AG04449 (cell line): ENCODE results near the gene NPFFR2.

Experiments
- CTCF ChIA-PET: fragments of 350-600 bp; formaldehyde crosslinking; extraction: SDS; loops from one replicate; lab custom pipeline; 2021; ENCODE audit warnings: antibody characterized with exemption; lab: Yijun Ruan, JAX
- POLR2A ChIA-PET: fragments of 400-600, 350-600 bp; formaldehyde crosslinking; extraction: SDS; loops from one replicate; lab custom pipeline; 2020; ENCODE audit warnings: antibody characterized with exemption, inconsistent platforms; lab: Yijun Ruan, JAX
- DNase-seq: peaks from one replicate; pipeline ENCODE4 v3.0.0-alpha.2; 2010; ENCODE audit warnings: low read depth, low spot score
- H3K4me3 ChIP-seq: 2 replicates; pipeline ENCODE4 v1.5.1; 2011; ENCODE audit warnings: low read depth, mild to moderate bottlenecking, control low read depth, low read length
- TF ChIP-seq, protein P1 (sequence below): IDR thresholded peaks from one replicate; pipeline ENCODE4 v1.5.1; 2011; ENCODE audit warnings: mild to moderate bottlenecking, moderate library complexity, low read length, control low read depth, inconsistent platforms; ENCODE audit not compliant: insufficient read depth; ENCODE audit errors: missing control alignments

The NPFFR2 gene

GRCh38 chr4:72169861-72170260, 138.1 kb downstream of the NPFFR2 start:
- POLR2A ChIA-PET, result no interaction called here
- CTCF ChIA-PET, result no interaction called here

DNA sequence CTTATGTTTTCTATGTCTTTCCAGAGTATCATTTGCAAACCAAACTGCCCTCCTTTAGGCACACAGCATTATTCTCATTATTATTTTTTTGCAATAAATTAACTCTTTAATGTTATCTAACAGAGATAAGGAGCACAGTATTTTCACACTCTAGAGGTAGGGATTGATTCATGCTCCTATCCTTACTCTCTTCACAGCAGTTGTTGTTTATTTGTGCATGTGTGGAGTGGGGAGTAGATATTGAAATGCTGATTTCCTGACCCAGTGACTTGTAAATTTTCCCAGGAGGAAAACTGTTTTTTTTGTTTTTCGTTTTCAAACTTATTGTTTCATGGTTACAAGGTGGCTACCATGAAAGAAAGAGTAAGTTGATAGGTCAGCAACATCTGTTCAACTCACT, 140.0 kb downstream of the NPFFR2 start:
- TF ChIP-seq, protein P1, sequence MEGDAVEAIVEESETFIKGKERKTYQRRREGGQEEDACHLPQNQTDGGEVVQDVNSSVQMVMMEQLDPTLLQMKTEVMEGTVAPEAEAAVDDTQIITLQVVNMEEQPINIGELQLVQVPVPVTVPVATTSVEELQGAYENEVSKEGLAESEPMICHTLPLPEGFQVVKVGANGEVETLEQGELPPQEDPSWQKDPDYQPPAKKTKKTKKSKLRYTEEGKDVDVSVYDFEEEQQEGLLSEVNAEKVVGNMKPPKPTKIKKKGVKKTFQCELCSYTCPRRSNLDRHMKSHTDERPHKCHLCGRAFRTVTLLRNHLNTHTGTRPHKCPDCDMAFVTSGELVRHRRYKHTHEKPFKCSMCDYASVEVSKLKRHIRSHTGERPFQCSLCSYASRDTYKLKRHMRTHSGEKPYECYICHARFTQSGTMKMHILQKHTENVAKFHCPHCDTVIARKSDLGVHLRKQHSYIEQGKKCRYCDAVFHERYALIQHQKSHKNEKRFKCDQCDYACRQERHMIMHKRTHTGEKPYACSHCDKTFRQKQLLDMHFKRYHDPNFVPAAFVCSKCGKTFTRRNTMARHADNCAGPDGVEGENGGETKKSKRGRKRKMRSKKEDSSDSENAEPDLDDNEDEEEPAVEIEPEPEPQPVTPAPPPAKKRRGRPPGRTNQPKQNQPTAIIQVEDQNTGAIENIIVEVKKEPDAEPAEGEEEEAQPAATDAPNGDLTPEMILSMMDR, result no peak
- H3K4me3 ChIP-seq, result no peak overlapping the region
- ChIA-PET POLR2A (no interaction called here), CTCF (no interaction called here)
- DNase-seq, result no peak

More at GRCh38 chr4:72169861-72170260, 138.1 kb downstream of the NPFFR2 start:
- no peak for DNase-seq
- H3K4me3 ChIP-seq, result no peak overlapping the region
- TF ChIP-seq, protein P1, result no peak

- TF ChIP-seq, protein P1, result no peak
- POLR2A ChIA-PET, result no interaction called here
- no peak for DNase-seq
- CTCF ChIA-PET, result no interaction called here
- no peak overlapping the region for H3K4me3 ChIP-seq
Measured at GRCh38 chr4:72179342-72179741, 147.5 kb downstream of the NPFFR2 start.

- DNase-seq, result no peak
- POLR2A ChIA-PET, result no interaction called here
- CTCF ChIA-PET, result no interaction called here
Measured at GRCh38 chr4:72186714-72187113, 154.9 kb downstream of the NPFFR2 start.

DNA sequence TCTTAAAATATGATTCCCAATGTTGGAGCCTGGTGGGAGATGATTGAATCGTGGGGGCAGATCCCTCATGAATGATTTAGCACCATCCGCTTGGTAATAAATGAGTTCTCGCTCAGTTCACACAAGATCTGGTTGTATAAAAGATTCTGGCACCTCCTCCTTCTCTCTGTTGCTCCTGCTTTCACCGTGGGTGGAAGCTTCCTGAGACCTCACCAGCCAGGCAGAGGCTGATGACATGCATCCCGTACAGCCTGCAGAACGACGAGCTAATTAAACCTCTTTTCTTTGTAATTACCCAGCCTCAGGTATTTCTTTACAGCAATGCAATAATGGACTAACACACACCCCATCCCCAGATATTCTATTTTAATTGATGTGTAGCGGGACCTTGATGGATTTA, 162.2 kb downstream of the NPFFR2 start:
- no peak for DNase-seq
- ChIA-PET POLR2A (no interaction called here), CTCF (no interaction called here)
- TF ChIP-seq, protein P1, result no peak
- H3K4me3 ChIP-seq, result no peak overlapping the region

More at GRCh38 chr4:72186714-72187113, 154.9 kb downstream of the NPFFR2 start:
- TF ChIP-seq, protein P1, result no peak
- no peak overlapping the region for H3K4me3 ChIP-seq

DNA sequence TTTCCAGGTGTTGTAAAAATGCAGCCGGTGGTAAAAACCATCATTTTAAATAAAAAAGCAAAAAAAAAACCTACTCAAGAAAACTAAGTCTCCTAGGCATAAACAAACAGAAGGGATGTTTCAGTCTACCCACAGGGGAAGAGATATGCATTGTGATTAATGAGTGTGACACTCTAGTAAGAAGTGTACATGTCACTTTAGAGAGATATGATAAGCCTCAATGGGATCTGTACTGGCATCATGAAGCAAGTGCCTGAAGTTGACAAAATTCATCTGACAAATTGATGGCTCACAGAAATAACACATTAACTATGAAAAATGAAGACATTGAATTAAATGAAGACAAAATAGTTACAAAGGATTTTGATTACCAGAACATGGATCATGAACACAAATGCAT, 162.7 kb downstream of the NPFFR2 start:
- H3K4me3 ChIP-seq, result no peak overlapping the region
- ChIA-PET POLR2A (no interaction called here), CTCF (no interaction called here)
- no peak for DNase-seq
- TF ChIP-seq, protein P1, result no peak
